ENCODE data around the gene PPM1N. TPM values are rescaled to one million over a fixed set of nuclear protein-coding genes. Genes with fewer than 3 reads are reported as not detected.

The PPM1N gene
- total and polyA plus RNA-seq, 2 of the 4 experiments (the other 2 are of a cell fraction), result 0.90 to 1.6 TPM

DNA sequence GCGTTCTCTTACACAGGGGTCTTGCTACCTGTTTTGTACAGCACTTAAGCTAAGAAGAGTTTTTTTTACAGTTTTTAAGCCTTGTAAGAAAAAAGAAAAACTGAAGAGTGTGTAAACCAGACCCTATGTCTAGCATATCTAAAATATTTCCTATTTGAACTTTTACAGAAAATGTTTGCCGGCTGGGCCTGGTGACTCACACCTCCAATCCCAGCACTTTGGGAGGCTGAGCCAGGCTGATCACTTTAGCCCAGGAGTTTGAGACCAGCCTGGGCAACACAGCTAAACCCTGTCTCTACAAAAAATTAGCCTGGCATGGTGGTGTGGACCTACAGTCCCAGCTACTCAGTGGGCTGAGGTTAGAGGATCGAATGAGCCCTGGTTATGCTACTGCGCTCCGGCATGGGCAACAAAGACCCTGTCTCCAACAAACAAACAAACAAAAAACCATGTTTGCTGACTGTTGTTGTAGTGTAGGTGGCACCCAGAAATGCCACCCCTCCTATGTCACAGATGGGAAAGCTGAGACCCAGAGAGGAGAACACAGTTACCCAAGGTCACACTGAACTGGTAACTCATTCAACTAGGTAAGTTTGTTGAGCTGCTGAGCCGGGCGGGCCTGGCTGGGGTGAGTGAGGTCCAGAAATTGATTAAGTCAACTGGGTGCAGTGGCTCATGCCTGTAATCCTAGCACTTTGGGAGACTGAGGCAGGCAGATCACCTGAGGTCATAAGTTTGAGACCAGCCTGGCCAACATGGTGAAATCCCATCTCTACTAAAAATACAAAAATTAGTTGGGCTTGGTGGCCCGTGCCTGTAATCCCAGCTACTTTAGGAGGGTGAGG, 7.1 kb downstream of the PPM1N start:
- Histone ChIP-seq H3K9ac (ENCODE audit: low read depth, low read length) (peak overlapping the region; percentile 29; the same call in 1 of the 2 replicates), H3K4me1 (ENCODE audit: control insufficient read depth, insufficient read depth, low read length) (peaks cover 11% of the 10 kb centered on the region), H2AK9ac (replicated peaks; ENCODE audit: low read depth, low read length, poor library complexity) (peak overlapping the region; percentile 79), H2BK15ac (ENCODE audit: low read depth, low read length) (peak overlapping the region; percentile 93; the same call in 2 of the 3 replicates), H2BK5ac (ENCODE audit: low read depth, low read length, poor library complexity, severe bottlenecking) (peak overlapping the region; percentile 59), H4K20me1 (ENCODE audit: insufficient read depth, low read length) (peaks cover 15% of the 10 kb centered on the region), H3K14ac (replicated peaks; ENCODE audit: low read depth, low read length) (peak overlapping the region; percentile 33), H3K27ac (ENCODE audit: insufficient read depth, low read length) (peak overlapping the region; percentile 81), H4K91ac (ENCODE audit: insufficient read depth, low read depth, low read length) (peak overlapping the region; percentile 62; the same call in 1 of the 2 replicates), H2AFZ (replicated peaks; ENCODE audit: low read length, poor library complexity) (peak overlapping the region; percentile 82), H3K4me3 (ENCODE audit: insufficient read depth, low read depth, low read length) (no peak overlapping the region), H3K9me3 (ENCODE audit: control insufficient read depth, insufficient read depth, low read length) (no peaks in the 10 kb centered on the region), H2AK5ac (ENCODE audit: low read depth, low read length) (peak overlapping the region; percentile 100), H2BK120ac (ENCODE audit: low read depth, low read length) (peak overlapping the region; percentile 76; the same call in 1 of the 2 replicates), H2BK20ac (ENCODE audit: low read depth, low read length) (peak overlapping the region; percentile 81; the same call in 1 of the 2 replicates), H4K8ac (ENCODE audit: low read depth in 2 of 2, low read length in 2 of 2) (peak overlapping the region; percentile 67 to 76; a peak in 3 of 4 replicates), H3K79me1 (ENCODE audit: low read depth in 1 of 2, low read length in 2 of 2) (peaks cover 0 to 38% of the 10 kb centered on the region in 2 experiments; a peak in 2 of 4 replicates), H3K4ac (ENCODE audit: low read depth, low read length) (peak overlapping the region; percentile 77), H3K4me2 (ENCODE audit: low read depth, low read length) (0 out of 2 replicates have a peak overlapping the region, but pooled peaks have one; percentile 0), H3K23ac (ENCODE audit: low read depth, low read length) (peak overlapping the region; percentile 82; the same call in 1 of the 2 replicates), H3K18ac (ENCODE audit: low read depth, low read length) (peak overlapping the region; percentile 39; the same call in 1 of the 2 replicates), H3K56ac (ENCODE audit: extremely low read depth, insufficient read depth, low read length) (no peak overlapping the region), H4K5ac (ENCODE audit: low read depth, low read length) (peak overlapping the region; percentile 32; the same call in 1 of the 2 replicates), H3K27me3 (ENCODE audit: control insufficient read depth, insufficient read depth, low read length) (no peaks in the 10 kb centered on the region), H3K9me1 (ENCODE audit: insufficient read depth, low read length) (peaks cover 12% of the 10 kb centered on the region), H3K36me3 (ENCODE audit: control insufficient read depth, insufficient read depth, low read length) (peaks cover under 1% of the 10 kb centered on the region; the same call in 1 of the 2 replicates)
- DNase-seq (peak; percentile 58), ATAC-seq (ENCODE audit: low read depth) (0 out of 2 replicates have a peak, but pooled peaks have one; percentile 2)
- POLR2A ChIA-PET (ENCODE audit: unreplicated experiment), result no interaction called here
- no TSS peak for BruUV-seq (replicated peaks)
- no CpG with 5 or more reads among the region's 8 CpGs for WGBS, 2 experiments (ENCODE audit: extremely low coverage in 2 of 2, insufficient read length in 1 of 2)
- in situ Hi-C loops (cut with MboI; ENCODE audit: low sequenced_read_pairs), result no loop called here
- dilution Hi-C loops (cut with HindIII; ENCODE audit: low sequenced_read_pairs, unreplicated experiment), result no loop called here
- TF ChIP-seq SMC3 (IDR thresholded peaks at IDR 0.05; ENCODE audit: low read depth, low read length) (no peak), RFX5 (IDR thresholded peaks at IDR 0.05; ENCODE audit: low read depth, low read length) (no peak), FOS (IDR thresholded peaks at IDR 0.05; ENCODE audit: low read depth, low read length) (peak; percentile 52; the same call in 1 of the 2 replicates), CEBPB (IDR thresholded peaks at IDR 0.05; ENCODE audit: low read depth, low read length) (no peak)
- TF ChIP-seq, protein P1, sequence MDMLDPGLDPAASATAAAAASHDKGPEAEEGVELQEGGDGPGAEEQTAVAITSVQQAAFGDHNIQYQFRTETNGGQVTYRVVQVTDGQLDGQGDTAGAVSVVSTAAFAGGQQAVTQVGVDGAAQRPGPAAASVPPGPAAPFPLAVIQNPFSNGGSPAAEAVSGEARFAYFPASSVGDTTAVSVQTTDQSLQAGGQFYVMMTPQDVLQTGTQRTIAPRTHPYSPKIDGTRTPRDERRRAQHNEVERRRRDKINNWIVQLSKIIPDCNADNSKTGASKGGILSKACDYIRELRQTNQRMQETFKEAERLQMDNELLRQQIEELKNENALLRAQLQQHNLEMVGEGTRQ (IDR thresholded peaks at IDR 0.05; ENCODE audit: low read depth, low read length), result no peak
- TF ChIP-seq, protein P2, sequence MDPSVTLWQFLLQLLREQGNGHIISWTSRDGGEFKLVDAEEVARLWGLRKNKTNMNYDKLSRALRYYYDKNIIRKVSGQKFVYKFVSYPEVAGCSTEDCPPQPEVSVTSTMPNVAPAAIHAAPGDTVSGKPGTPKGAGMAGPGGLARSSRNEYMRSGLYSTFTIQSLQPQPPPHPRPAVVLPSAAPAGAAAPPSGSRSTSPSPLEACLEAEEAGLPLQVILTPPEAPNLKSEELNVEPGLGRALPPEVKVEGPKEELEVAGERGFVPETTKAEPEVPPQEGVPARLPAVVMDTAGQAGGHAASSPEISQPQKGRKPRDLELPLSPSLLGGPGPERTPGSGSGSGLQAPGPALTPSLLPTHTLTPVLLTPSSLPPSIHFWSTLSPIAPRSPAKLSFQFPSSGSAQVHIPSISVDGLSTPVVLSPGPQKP (IDR thresholded peaks at IDR 0.05; ENCODE audit: borderline replicate concordance, low read depth, low read length), result no peak
- TF ChIP-seq, protein P3, sequence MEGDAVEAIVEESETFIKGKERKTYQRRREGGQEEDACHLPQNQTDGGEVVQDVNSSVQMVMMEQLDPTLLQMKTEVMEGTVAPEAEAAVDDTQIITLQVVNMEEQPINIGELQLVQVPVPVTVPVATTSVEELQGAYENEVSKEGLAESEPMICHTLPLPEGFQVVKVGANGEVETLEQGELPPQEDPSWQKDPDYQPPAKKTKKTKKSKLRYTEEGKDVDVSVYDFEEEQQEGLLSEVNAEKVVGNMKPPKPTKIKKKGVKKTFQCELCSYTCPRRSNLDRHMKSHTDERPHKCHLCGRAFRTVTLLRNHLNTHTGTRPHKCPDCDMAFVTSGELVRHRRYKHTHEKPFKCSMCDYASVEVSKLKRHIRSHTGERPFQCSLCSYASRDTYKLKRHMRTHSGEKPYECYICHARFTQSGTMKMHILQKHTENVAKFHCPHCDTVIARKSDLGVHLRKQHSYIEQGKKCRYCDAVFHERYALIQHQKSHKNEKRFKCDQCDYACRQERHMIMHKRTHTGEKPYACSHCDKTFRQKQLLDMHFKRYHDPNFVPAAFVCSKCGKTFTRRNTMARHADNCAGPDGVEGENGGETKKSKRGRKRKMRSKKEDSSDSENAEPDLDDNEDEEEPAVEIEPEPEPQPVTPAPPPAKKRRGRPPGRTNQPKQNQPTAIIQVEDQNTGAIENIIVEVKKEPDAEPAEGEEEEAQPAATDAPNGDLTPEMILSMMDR (conservative IDR thresholded peaks at IDR 0.05; ENCODE audit: low read depth, low read length), result no peak
- intact Hi-C loops (cut with micrococcal nuclease), result loop anchor here (5.0 kb wide), 2 partner anchors 137 to 187 kb away; partner anchors contain the start of genes QPCTL and SNRPD2
- CTCF ChIA-PET, result interaction anchor here (0.7 to 1.5 kb wide), 3 partner anchors 20 to 871 kb away, joined by 3 to 5 read pairs (median 3); no protein-coding TSS in a partner anchor
